ENCODE data around the gene MAEA.

The MAEA gene

DNA sequence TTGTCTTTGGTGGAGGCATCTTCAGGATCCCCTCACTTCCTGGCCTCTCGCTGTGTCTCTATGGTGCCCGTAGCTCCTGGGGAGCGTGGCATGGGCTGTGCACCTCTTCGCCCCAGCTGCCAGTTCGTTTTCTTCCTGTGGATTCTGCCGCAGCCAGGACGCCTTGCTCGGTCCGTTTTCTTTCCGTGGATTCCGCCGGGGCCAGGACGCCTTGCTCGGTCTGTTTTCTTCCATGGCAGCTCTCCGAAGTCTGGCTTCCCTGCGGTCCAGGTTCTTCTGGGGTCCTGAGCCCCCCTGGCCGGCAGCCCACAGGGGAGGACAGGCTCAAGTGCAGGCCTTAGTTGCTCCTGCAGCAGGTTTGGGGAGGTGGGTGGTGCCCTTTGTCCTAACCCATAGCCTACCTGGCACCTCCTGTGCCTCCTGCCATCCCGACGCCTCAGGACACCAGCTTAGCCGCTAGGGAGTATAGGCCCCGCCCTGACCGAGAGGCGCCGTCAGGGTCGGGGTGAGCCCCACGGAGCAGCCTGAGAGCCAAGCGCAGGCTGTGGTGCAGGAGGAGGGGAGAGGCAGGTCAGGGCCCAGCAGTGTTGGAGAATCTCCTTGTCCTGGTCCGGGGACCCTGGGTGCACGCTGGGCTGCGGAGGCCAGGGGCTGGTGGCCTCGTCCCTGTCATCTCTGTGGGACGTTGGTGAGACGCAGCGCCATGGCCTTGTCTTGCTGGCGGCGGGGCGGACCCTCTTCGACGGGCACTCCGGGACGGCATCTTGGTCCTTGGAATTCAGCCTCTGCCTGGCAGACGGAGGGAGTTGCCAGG lies 84.4 kb downstream of the MAEA start:
- Histone ChIP-seq H3K27me3 (ENCODE audit: low read depth, low read length) (no peaks in the 10 kb centered on the region), H3K27ac (ENCODE audit: low read length) (no peak overlapping the region), H3K79me2 (ENCODE audit: low read length) (no peaks in the 10 kb centered on the region), H3K4me1 (ENCODE audit: low read length) (no peaks in the 10 kb centered on the region), H3K4me3 (ENCODE audit: low read length) (no peak overlapping the region), H3K9ac (ENCODE audit: low read length) (no peak overlapping the region), H4K20me1 (ENCODE audit: insufficient read depth, low read length) (no peaks in the 10 kb centered on the region), H3K4me2 (ENCODE audit: low read length) (no peak overlapping the region), H2AFZ (ENCODE audit: low read depth, low read length) (no peak overlapping the region), H3K36me3 (replicated peaks; ENCODE audit: low read depth, low read length) (peaks cover 9% of the 10 kb centered on the region), H3K9me3 (ENCODE audit: insufficient read depth, low read length) (no peaks in the 10 kb centered on the region)
- TF ChIP-seq, protein P1, sequence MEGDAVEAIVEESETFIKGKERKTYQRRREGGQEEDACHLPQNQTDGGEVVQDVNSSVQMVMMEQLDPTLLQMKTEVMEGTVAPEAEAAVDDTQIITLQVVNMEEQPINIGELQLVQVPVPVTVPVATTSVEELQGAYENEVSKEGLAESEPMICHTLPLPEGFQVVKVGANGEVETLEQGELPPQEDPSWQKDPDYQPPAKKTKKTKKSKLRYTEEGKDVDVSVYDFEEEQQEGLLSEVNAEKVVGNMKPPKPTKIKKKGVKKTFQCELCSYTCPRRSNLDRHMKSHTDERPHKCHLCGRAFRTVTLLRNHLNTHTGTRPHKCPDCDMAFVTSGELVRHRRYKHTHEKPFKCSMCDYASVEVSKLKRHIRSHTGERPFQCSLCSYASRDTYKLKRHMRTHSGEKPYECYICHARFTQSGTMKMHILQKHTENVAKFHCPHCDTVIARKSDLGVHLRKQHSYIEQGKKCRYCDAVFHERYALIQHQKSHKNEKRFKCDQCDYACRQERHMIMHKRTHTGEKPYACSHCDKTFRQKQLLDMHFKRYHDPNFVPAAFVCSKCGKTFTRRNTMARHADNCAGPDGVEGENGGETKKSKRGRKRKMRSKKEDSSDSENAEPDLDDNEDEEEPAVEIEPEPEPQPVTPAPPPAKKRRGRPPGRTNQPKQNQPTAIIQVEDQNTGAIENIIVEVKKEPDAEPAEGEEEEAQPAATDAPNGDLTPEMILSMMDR (IDR thresholded peaks at IDR 0.05; ENCODE audit: low read depth, low read length) = no peak
- TF ChIP-seq EZH2phosphoT487 (IDR thresholded peaks at IDR 0.05; ENCODE audit: low read depth) = no peak

GRCh38 chr4:1374706-1375045 lies 85.0 kb downstream of the MAEA start:
- Histone ChIP-seq H3K27me3 (ENCODE audit: low read depth, low read length) (no peaks in the 10 kb centered on the region), H3K9me3 (ENCODE audit: insufficient read depth, low read length) (no peaks in the 10 kb centered on the region), H3K4me2 (ENCODE audit: low read length) (no peak overlapping the region), H3K79me2 (ENCODE audit: low read length) (no peaks in the 10 kb centered on the region), H3K4me3 (ENCODE audit: low read length) (no peak overlapping the region), H3K27ac (ENCODE audit: low read length) (no peak overlapping the region), H4K20me1 (ENCODE audit: insufficient read depth, low read length) (no peaks in the 10 kb centered on the region), H3K9ac (ENCODE audit: low read length) (no peak overlapping the region), H3K4me1 (ENCODE audit: low read length) (no peaks in the 10 kb centered on the region), H3K36me3 (replicated peaks; ENCODE audit: low read depth, low read length) (peaks cover 9% of the 10 kb centered on the region), H2AFZ (ENCODE audit: low read depth, low read length) (no peak overlapping the region)
- TF ChIP-seq EZH2phosphoT487 (IDR thresholded peaks at IDR 0.05; ENCODE audit: low read depth) = no peak
- TF ChIP-seq, protein P1 (IDR thresholded peaks at IDR 0.05; ENCODE audit: low read depth, low read length) = no peak

DNA sequence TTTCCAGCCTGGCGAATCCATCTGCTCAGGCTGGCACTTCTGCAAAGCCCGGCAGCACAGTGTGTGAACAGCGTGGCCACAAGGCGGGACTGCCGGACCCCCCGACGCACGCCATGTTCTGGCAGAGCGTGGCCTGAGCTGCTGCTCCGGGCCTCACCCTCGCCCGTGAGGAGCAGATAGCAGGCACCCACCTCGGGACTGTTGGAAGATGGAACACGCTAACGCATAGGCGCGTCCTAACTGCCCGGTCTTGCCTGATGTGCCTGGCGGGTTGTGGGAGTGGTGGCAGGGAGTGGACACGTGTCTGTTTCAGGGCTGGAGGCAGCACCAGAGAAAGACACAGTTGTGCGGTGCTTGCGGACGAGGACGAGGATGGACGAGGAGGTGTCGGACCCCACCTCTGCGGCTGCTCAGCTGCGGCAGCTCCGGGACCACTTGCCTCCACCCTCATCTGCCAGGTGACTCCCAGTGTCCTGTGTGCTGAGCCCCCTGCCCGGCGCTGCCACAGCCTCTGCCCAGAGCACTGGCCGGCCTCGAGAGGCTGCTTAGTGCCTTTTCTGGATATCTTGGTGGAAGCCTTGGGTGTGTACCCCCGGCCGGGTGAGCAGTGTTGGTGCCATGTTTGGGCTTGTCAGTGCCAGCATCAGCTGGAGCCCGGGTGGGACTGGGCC lies 85.5 kb downstream of the MAEA start:
- no peak overlapping the region for H3K4me2 ChIP-seq (ENCODE audit: low read length)
- no peak overlapping the region for H3K9ac ChIP-seq (ENCODE audit: low read length)
- no peak overlapping the region for H3K4me3 ChIP-seq (ENCODE audit: low read length)
- no peaks in the 10 kb centered on the region for H4K20me1 ChIP-seq (ENCODE audit: insufficient read depth, low read length)
- peaks cover 9% of the 10 kb centered on the region for H3K36me3 ChIP-seq (replicated peaks; ENCODE audit: low read depth, low read length)
- H3K79me2 ChIP-seq (ENCODE audit: low read length) = no peaks in the 10 kb centered on the region
- no peaks in the 10 kb centered on the region for H3K27me3 ChIP-seq (ENCODE audit: low read depth, low read length)
- H3K4me1 ChIP-seq (ENCODE audit: low read length) = no peaks in the 10 kb centered on the region
- no peak overlapping the region for H3K27ac ChIP-seq (ENCODE audit: low read length)
- no peak for TF ChIP-seq EZH2phosphoT487 (IDR thresholded peaks at IDR 0.05; ENCODE audit: low read depth)
- TF ChIP-seq, protein P1 (IDR thresholded peaks at IDR 0.05; ENCODE audit: low read depth, low read length) = no peak
- H2AFZ ChIP-seq (ENCODE audit: low read depth, low read length) = no peak overlapping the region
- no peaks in the 10 kb centered on the region for H3K9me3 ChIP-seq (ENCODE audit: insufficient read depth, low read length)

DNA sequence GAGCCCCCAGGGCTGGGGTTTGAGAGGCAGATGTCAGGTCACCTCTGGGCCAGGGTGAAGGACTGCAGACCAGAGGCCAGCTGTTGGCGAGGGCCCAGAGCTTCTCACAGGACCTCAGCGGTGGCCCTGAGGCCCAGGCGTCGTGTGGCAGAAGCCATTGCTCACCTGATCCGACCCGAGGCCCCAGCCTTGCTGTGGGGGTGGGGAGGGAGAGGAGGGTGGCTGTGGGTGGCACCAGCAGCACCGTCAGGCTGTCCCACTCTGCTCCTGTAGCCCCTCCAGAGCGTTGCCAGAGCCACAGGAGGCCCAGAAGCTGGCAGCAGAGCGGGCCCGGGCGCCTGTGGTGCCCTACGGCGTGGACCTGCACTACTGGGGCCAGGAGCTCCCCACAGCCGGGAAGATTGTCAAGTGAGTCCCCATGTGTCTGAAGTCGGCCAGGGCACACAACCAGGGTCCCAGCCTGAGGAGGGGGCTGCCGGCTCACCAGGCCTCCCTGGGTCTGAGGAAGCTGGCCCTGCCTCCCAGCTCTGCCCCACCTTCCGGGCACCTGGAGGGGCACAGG lies 86.2 kb downstream of the MAEA start:
- no peak overlapping the region for H3K9ac ChIP-seq (ENCODE audit: low read length)

More for the DNA sequence above, 86.2 kb downstream of the MAEA start:
- no peak overlapping the region for H3K4me3 ChIP-seq (ENCODE audit: low read length)
- no peaks in the 10 kb centered on the region for H3K4me1 ChIP-seq (ENCODE audit: low read length)
- H3K36me3 ChIP-seq (replicated peaks; ENCODE audit: low read depth, low read length) = peaks cover 9% of the 10 kb centered on the region
- no peaks in the 10 kb centered on the region for H3K27me3 ChIP-seq (ENCODE audit: low read depth, low read length)
- no peak overlapping the region for H2AFZ ChIP-seq (ENCODE audit: low read depth, low read length)
- no peak overlapping the region for H3K4me2 ChIP-seq (ENCODE audit: low read length)
- TF ChIP-seq EZH2phosphoT487 (IDR thresholded peaks at IDR 0.05; ENCODE audit: low read depth) = no peak
- TF ChIP-seq, protein P1 (IDR thresholded peaks at IDR 0.05; ENCODE audit: low read depth, low read length) = no peak
- H4K20me1 ChIP-seq (ENCODE audit: insufficient read depth, low read length) = no peaks in the 10 kb centered on the region
- no peak overlapping the region for H3K27ac ChIP-seq (ENCODE audit: low read length)
- no peaks in the 10 kb centered on the region for H3K9me3 ChIP-seq (ENCODE audit: insufficient read depth, low read length)
- no peaks in the 10 kb centered on the region for H3K79me2 ChIP-seq (ENCODE audit: low read length)

Data from OCI-LY3 (cell line).